Measurements from ENCODE around the gene CAPNS1.
"Not testable (repeated sequence)": the region's sequence is repeated elsewhere in the genome, so short reads cannot be mapped to it uniquely, and the experiment has no call there.

CAPNS1 gene

DNA sequence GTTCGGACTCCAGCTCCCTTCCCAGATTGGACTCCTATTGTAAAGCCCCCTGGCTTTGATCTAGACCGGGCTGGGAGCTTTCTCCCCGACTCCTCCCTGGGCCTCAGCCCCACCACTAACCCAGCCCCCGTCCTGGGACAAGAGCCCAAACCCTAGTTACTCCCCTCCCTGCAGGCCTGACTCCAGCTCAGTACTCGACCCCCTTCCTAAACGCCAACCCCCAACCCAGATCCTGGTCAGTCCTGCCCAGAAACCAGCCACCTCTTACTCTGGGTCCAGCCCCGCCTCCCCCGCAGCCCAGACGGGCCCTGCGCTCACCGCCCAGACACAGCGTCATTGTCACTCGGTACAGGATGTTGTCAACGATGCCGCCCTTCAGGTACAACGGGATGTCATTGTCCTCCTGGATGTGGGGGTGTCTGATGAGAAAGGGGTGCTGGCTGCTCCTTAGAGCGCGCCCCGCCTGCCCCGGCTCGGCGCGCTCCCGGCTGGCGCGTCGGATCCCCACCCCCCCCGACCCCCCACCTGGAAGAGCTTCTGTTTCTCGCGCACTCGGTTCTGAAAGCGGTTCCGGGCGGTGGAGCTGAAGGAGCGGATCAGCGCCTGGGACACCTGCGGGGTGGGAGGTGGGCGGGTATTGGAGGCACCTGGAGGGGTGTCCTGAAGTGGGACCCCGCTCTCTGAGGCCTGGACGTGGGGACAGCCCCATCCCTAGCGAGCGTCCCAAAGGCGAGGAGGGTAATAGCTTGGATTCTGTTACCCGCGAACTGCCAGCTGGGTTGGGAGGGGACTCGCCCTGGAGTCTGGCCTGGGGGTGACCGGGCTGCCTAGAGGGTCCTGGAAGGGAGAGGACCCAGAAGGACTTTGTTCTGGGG lies 11.5 kb downstream of the CAPNS1 start:
- DNase-seq = no peak

DNA sequence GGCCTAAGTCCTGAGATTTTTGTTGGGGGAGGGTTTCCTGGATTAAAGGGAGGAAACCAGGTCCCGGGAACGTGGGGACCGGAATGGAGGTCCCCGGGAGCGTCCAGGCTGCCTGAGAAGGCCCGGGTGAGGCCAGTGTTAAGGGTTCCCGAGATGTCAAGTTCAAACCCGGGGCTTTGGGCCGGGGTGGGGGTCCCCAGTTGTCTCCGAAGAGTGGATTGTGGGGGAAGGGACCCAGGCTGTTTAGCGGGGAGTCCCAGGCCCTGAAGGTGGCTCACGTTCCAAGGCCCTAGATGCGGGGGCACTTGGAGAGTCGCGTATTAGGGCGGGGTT lies 12.1 kb downstream of the CAPNS1 start:
- DNase-seq = no peak

DNA sequence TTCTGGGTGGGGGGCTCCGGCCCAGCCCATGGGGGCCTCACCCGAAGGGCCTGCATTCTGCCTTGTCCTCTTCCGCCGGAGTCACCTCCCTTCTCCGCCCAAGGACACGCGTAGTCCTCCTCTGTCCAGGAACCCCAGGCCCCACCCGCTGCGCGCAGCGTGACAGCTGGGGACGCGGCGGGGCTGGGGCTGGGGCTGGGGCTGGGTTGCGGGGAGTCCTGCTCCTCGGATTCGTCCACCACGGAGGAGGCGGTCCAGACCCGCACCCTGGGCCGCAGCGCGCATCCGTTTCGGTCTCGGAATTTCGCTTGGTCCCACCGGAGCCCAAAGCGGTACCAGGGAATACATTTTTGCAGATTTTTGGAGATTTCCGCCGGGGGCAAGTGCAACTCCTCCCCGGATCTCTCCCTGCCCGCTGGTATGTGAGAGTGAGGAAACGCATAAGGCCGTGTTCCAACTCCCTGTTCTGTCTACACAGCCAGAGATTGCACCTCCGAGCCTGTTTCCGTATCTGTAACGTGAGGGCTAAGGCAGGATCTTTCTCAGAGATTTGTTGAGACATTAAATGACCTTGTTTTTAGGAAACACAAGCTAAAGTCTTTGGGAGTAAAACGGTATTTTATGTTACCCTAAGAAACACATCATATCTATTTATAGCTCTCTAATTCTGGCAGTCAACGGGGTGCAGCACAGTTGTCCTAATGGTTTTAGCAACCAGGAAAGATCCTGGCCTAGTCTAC lies 12.7 kb downstream of the CAPNS1 start, which contains the start of gene COX7A1:
Gene COX7A1, minus strand, starts transcription at position 96 of the 740 bp plus-strand sequence. Its CDS starts 40 bp downstream, at position 56.
- no peak for DNase-seq

DNA sequence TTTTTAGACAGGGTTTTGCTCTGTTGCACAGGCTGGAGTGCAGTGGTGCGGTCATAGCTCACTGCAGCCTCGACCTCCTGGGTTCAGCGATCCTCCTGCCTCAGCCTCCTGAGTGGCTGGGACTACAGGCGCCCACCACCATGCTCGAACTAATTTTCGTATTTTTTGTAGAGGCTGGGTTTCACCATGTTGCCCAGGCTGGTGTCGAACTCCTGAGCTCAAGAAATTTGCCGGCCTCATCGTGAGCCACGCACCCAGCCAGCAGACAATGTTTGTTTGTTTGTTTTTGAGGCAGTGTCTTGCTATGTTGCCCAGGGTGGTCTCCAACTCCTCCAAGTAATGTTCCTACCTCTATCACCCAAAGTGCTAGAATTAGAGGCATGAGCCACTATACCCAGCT lies 13.3 kb downstream of the CAPNS1 start:
- no peak for DNase-seq

DNA sequence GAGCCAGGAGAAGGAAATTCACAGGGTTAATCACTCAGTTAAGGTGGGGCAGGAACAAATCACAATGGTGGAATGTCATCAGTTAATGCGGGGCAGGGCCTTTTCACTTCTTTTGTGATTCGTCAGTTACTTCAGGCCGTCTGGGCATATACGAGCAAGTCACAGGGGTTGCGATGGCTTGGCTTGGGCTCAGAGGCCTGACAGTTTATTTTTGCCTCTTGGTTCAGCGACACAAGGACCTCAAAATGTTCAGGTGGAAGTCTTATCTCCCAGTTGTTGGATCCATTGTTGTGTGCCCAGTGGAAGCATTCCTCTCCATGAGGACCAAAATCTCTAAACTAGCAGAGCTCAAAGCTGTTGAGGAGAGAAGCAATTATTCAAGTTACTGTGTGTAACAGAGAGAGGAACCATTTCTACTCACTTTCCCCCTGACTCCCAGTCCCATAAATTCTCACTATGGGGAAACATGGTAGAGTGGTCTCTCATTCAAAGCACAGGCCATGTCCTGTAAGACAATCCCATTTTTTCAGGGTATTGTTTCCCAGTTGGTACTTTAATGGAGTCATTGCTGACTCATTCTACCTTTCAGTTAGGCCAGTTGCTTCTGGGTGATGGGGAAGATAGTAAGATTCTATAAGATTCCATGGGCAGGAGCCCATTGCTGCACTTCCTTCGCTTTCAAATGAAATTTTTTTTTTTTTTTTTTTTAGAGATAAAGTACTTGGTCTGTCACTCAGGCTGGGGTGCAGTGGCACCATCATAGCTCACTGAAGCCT lies 21.1 kb downstream of the CAPNS1 start:
- no peak for DNase-seq

DNA sequence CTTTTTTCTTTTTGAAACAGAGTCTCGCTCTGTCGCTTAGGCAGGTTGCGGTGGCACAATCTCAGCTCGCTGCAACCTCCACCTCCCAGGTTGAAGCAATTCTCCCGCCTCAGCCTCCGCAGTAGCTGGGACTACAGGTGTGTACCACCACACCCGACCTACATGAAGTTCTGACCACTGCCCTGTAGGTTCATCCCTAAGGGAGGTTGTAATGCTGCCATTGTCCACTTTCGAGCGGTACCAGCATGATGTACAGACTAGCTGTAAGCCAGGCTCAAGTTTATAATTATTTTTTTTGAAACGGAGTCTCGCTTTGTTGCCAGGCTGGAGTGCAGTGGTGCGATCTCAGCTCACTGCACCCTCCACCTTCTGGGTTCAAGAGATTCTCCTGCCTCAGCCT lies 23.9 kb downstream of the CAPNS1 start:
- DNase-seq = no peak

DNA sequence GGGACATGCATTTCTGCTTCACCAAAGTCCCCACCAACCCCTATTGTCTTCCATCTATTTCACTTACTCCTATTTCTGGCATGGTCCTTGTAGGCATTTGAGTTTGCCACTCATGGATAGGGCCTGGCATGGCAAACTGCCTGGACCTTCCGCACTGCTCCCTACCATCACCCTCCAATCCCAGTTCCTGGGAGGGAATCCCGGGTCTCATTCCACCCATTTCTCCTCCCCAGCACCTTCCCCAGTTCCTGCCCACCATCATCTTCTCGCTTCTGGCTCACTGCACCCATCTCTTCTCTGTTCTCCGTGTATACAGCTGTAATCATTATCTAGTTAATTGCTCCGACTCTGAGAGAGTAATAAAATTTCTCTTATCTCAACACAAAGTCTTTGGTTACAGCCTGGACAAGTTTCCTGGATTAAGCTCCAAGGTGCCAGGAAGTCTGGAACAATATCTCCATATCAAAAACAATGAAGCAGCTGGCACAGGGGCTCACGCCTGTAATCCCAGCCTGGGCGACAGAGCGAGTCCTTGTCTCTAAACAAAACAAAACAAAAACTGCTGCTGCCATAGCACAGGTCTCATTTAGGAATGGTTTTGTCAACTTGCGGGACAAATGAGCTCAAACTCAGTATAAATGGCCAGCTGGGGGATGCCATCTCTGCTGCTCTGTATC lies 29.4 kb downstream of the CAPNS1 start:
- DNase-seq = no peak

DNA sequence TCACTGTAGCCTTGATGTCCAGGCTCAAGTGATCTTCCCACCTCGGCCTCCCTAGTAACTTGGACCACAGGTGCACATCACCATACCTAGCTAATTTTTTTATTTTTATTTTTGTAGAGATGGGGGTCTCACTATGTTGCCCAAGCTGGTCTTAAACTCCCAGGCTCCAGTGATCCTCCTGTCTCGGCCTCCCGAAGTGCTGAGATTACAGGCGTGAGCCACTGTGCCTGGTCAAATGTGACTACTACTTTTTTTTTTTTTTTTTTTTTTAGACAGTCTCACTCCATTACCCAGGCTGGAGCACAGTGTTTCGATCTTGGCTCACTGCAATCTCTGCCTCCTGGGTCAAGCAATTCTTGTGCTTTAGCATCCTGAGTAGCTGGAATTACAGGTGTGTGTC lies 33.0 kb downstream of the CAPNS1 start:
- no peak for DNase-seq

- DNase-seq = not testable (repeated sequence)
These were observed 34.0 kb downstream of the CAPNS1 start for GRCh38 chr19:36173846-36174245.

GRCh38 chr19:36179077-36179476 lies 39.2 kb downstream of the CAPNS1 start:
- DNase-seq = not testable (repeated sequence)

GRCh38 chr19:36182612-36183244 lies 42.9 kb downstream of the CAPNS1 start:
- DNase-seq = no peak

- no peak for DNase-seq
These were observed 43.4 kb downstream of the CAPNS1 start for GRCh38 chr19:36183245-36183628.

GRCh38 chr19:36186722-36187121 lies 46.9 kb downstream of the CAPNS1 start:
- DNase-seq = not testable (repeated sequence)

DNA sequence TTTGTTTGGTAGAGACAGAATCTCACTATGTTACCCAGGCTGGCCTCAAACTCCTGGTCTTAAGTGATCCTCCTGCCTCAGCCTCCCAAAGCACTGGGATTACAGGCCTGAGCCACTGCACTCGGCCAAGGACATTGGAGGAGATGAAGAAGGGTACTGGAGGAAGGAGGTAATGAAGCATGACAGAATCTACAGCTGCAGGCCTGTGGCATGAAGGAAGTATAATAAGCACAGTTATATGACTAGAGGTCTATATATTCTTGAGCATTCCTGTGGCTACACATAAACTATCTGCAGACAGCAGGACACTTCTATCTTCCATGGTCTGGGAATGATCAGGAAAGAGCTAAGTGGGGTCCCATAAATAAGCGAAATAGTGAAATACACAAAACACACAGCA lies 56.4 kb downstream of the CAPNS1 start:
- DNase-seq = no peak

- no peak for DNase-seq
These were observed 58.3 kb downstream of the CAPNS1 start for GRCh38 chr19:36198119-36198518.
